MG63 (cell line): ENCODE results near the gene WDR6. TPM values are rescaled to one million over a fixed set of nuclear protein-coding genes. Genes with fewer than 3 reads are reported as not detected.

Source experiments
- DNase-seq: peaks from one replicate; pipeline ENCODE4 v3.0.0-alpha.2; 2020
- H3K27me3 ChIP-seq: fragments of 250-450 bp; sonication (Bioruptor Pico); 2 replicates; pipeline ENCODE4 v1.5.1; 2020; ENCODE audit warnings: mild to moderate bottlenecking, moderate library complexity
- H3K36me3 ChIP-seq: fragments of 250-450 bp; sonication (Bioruptor Pico); 2 replicates; pipeline ENCODE4 v1.5.1; 2020; ENCODE audit warnings: mild to moderate bottlenecking, moderate library complexity
- H3K4me3 ChIP-seq: fragments of 250-450 bp; sonication (Bioruptor Pico); 2 replicates; pipeline ENCODE4 v1.5.1; 2020; ENCODE audit warnings: mild to moderate bottlenecking, moderate library complexity
- H3K9me3 ChIP-seq: fragments of 250-450 bp; sonication (Bioruptor Pico); 2 replicates; pipeline ENCODE4 v1.5.1; 2020; ENCODE audit warnings: mild to moderate bottlenecking, moderate library complexity
- total RNA-seq: library from RNA; depleted of rRNA; stranded (reverse); fragments of >200 nt; shearing (Covaris generic); gene quantifications from 2 replicates; pipeline ENCODE4 v1.2.3, GENCODE V29; 2014; ENCODE audit warnings: low replicate concordance; rRNA removed

The WDR6 gene, protein sequence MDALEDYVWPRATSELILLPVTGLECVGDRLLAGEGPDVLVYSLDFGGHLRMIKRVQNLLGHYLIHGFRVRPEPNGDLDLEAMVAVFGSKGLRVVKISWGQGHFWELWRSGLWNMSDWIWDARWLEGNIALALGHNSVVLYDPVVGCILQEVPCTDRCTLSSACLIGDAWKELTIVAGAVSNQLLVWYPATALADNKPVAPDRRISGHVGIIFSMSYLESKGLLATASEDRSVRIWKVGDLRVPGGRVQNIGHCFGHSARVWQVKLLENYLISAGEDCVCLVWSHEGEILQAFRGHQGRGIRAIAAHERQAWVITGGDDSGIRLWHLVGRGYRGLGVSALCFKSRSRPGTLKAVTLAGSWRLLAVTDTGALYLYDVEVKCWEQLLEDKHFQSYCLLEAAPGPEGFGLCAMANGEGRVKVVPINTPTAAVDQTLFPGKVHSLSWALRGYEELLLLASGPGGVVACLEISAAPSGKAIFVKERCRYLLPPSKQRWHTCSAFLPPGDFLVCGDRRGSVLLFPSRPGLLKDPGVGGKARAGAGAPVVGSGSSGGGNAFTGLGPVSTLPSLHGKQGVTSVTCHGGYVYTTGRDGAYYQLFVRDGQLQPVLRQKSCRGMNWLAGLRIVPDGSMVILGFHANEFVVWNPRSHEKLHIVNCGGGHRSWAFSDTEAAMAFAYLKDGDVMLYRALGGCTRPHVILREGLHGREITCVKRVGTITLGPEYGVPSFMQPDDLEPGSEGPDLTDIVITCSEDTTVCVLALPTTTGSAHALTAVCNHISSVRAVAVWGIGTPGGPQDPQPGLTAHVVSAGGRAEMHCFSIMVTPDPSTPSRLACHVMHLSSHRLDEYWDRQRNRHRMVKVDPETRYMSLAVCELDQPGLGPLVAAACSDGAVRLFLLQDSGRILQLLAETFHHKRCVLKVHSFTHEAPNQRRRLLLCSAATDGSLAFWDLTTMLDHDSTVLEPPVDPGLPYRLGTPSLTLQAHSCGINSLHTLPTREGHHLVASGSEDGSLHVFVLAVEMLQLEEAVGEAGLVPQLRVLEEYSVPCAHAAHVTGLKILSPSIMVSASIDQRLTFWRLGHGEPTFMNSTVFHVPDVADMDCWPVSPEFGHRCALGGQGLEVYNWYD
- total RNA-seq = 72.7 and 77.2 TPM in 2 replicates

DNA sequence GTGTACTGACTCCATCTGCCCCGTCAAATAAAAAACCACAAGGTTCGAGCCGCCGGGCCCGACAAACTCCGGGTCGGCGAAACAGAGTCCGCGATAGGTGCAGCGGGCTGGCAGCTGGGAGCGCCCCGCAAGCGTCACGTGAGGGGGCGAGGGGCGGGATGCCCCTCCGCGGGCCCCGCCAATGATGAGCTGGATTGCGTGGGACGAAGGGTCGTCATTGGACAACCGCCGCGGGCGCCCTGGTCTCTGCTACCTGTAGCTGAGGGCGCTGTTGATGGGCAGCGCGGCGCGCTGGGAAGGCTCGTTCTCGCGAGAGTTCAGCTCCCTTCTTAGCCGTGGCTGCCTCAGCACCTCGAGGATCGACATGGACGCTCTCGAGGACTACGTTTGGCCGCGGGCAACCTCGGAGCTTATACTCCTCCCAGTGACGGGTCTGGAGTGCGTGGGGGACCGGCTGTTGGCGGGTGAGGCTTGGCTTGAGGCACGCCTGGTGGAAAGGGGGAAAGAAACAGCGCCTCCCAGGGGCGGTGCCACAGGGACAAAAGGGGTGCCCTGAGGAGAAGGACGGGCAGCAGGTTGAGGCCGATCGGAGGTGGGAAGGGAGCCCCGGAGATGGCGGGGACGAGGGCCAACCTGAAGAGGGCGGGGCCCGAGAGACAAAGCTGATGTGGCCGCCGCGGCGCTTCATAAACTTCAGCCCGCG, at the start of gene WDR6:
Gene WDR6 (plus strand): TSS at position 324 of the 703 bp plus-strand sequence. CDS start 41 bp downstream, at position 365.
- Histone ChIP-seq H3K36me3 (0 out of 2 replicates have a peak, but pooled peaks cover 2% of the 10 kb centered on the region), H3K9me3 (no peaks in the 10 kb centered on the region), H3K27me3 (no peaks in the 10 kb centered on the region), H3K4me3 (peak within 1 kb of the TSS; percentile 73)
- peak; percentile 96 for DNase-seq

DNA sequence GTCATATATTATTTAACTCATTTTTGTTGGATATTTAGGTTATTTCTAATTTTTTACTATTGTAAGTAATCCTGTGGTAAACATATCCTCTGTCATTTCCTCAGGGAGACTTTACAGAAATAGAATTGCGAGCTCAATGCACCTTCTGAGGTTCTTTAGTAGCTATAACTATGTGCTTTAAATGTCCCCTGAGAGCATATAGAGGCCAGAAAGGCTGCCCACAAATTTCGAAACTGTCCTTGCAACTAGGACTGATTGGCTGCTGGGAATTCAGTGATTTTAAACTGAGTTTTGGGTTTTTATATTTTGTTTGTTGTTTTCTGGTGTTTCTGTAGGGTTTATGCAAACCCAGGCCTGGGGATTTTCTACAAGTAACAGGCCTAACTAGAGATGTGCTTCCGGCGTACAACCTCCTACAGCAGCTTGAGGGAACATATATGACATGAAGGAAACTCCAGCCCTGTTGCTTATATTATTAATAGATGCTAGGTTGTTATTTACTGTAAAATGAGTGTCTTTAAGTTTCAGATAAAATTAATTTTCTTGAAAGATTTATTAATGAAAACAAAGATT, 46.3 kb upstream of the WDR6 start:
- Histone ChIP-seq H3K27me3 (no peaks in the 10 kb centered on the region), H3K4me3 (no peak overlapping the region), H3K36me3 (peaks cover 12% of the 10 kb centered on the region), H3K9me3 (no peaks in the 10 kb centered on the region)
- DNase-seq = no peak

DNA sequence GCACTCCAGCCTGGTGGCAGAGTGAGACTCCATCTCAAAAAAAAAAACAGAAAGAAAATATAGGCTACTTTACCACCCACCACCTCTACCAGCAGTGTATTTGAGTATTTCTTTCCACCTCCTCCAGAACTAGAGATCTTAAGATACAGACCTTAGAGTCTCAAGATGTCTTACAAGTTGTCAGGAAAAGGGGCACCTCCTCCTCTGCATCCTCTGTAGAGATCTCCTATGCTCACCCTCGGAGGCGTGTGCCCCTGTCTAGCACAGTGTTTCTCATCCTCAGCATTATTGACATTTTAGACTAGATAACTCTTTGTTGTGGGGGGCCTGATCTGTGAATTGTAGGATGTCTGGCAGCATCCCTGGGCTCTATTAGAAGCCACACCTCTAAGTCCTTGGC, 44.9 kb upstream of the WDR6 start:
- DNase-seq = no peak
- no peaks in the 10 kb centered on the region for H3K27me3 ChIP-seq
- H3K9me3 ChIP-seq = no peaks in the 10 kb centered on the region
- H3K36me3 ChIP-seq = peaks cover 8% of the 10 kb centered on the region
- no peak overlapping the region for H3K4me3 ChIP-seq

DNA sequence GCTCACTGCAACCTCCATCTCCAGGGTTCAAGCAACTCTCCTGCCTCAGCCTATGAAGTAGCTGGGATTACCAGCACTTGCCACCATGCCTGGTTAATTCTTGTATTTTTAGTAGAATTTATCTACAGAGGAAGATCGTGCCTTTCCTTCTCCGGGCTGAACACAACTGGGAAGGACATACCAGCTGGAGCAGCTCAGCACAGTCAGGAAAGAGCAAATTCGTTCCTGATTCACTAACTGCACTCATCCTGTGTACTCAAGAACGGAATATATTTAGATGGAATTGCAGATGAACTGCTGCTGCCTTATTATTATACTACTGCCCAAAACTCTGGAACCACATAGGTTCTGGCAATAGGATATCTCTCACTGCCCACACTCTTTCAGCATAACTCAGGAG, 44.3 kb upstream of the WDR6 start:
- Histone ChIP-seq H3K4me3 (no peak overlapping the region), H3K9me3 (no peaks in the 10 kb centered on the region), H3K36me3 (peaks cover 9% of the 10 kb centered on the region), H3K27me3 (no peaks in the 10 kb centered on the region)
- no peak for DNase-seq

DNA sequence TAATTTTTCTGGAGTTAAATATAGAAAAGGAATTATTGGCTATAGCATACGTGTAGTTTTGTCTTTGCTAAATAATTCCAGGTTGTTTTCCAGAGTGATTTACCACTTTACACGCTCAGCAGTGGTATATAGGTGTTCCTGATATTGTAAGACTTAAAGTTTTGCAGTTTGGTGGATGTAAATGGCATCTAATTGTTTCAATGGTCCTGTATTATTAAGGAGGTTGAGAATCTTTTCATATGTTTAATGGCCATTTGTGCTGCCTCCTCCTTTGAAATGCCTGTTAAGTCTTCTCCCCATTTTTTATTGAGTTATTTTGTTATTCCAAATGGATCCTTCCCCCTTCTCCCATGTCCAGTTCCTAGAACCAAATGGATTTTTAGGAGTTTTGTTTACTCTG, 43.6 kb upstream of the WDR6 start:
- no peak for DNase-seq
- peaks cover 9% of the 10 kb centered on the region for H3K36me3 ChIP-seq
- no peak overlapping the region for H3K4me3 ChIP-seq
- H3K9me3 ChIP-seq = no peaks in the 10 kb centered on the region
- H3K27me3 ChIP-seq = no peaks in the 10 kb centered on the region

DNA sequence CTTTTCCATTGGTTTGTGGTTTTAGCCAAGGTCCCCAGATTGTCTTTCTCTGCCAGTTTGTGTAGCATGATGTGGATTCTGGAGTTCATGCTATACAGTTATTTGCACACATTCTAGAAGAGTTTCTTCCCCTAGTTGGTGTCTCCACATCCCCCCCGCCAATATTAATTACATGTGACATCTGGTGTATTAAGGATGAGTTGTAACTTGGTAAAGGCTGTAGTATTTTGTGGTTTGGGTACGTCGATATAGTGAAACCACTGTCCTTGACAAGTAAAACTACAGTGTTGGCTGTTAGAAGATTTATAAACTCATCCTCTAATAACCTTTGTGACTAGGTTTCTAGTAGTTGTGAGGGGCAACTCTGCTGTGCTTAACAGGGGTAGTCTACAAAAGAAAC, 40.8 kb upstream of the WDR6 start:
- peaks cover 15% of the 10 kb centered on the region for H3K36me3 ChIP-seq
- no peaks in the 10 kb centered on the region for H3K9me3 ChIP-seq
- no peak overlapping the region for H3K4me3 ChIP-seq
- no peak for DNase-seq
- no peaks in the 10 kb centered on the region for H3K27me3 ChIP-seq

DNA sequence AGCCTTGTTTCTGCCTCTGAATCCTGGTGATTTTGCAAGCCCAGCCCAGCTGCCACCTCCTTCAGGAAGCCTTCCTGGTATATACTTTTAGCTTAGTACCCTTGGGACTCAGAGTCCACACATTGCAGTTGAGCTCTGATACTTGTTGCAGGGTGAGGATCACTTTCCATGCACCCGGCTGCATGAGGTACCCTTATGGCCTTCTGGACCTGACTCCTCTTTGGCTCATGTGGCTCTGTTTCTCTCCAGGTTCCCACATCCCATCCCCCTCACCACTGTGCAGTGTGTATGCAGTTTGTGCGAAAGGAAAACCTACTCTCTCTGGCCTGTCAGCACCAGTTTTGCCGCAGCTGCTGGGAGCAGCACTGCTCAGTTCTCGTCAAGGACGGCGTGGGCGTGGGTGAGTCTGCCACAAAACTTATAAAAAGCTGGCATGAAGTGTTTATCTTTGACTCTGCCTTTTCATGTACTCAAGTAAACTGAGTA, 40.3 kb upstream of the WDR6 start:
- H3K4me3 ChIP-seq = no peak overlapping the region

DNA sequence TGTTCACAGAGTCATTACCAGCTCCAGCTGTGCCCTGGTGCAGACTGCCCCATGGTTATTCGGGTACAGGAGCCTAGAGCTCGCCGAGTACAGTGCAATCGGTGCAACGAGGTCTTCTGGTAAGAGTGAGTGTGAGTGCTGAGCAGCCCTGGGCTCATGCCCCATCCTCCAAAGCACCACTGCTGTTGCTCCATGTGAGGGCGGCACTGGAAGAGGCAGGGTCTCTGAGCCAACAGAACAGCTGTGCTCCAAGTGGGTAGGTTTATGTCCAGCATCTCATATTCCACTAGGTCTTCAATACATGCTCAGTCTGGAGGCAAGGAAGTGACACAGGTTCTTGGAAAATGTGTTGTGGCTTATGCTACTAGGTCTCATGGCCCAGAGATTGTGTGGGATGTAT, 36.6 kb upstream of the WDR6 start:
- Histone ChIP-seq H3K27me3 (no peaks in the 10 kb centered on the region), H3K4me3 (no peak overlapping the region), H3K9me3 (no peaks in the 10 kb centered on the region), H3K36me3 (peaks cover 34% of the 10 kb centered on the region)
- no peak for DNase-seq

More for the DNA sequence above, 40.3 kb upstream of the WDR6 start:
- no peak for DNase-seq
- Histone ChIP-seq H3K27me3 (no peaks in the 10 kb centered on the region), H3K9me3 (no peaks in the 10 kb centered on the region), H3K36me3 (peaks cover 20% of the 10 kb centered on the region)

DNA sequence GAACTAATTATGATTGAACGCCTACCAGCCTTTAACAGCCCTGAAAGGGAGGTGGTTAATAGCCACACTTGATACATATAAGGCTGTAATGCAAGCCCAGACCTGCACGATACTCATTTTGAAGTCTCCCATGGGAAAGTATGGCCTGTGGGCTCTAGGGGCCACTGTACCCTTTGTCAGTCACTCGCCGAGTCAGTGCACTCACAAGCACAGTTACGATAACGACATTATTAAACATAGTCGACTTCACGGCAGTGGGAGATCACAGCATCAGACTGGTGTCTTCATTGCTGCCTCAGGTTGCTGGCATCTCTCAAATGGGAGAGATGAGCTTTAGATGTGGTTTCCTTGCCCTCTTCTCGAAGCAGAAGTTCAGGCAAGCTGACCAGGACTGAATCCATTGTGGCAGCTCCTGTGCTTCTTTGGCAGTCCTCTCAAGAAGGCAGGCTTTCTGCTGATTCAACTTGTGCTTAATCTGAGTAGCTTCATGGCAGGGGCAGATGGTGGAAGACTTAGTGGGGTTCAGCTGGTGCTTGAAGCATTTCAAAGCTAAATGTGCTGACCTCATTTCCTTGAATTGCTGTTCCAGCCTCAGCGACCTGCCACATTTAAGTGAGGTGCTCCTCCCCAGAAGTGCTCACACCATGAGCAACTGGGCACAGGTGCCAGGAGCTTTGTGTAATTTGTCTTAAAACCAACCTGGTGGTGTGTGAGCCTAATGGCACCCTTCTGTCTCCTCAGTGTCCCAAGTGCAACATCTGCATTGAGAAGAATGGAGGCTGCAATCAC, 32.9 kb upstream of the WDR6 start:
- no peaks in the 10 kb centered on the region for H3K27me3 ChIP-seq
- no peak overlapping the region for H3K4me3 ChIP-seq
- peaks cover 27% of the 10 kb centered on the region for H3K36me3 ChIP-seq
- DNase-seq = no peak
- no peaks in the 10 kb centered on the region for H3K9me3 ChIP-seq

DNA sequence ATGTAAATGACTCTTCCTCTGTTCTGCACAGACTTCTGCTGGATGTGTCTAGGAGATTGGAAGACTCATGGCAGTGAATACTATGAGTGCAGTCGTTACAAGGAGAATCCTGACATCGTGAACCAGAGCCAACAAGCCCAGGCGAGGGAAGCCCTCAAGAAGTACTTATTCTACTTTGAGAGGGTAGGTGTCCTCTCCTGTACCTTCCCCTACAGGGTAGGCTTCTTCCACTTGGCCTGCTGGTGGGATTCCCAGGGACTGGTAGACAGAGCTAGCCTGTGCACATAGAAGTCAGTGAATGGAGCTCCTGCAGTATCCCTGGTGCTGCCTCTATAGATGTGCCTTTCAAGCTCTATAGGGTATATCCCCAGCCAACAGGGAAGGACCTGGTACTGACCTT, 27.7 kb upstream of the WDR6 start:
- DNase-seq = no peak
- H3K9me3 ChIP-seq = no peaks in the 10 kb centered on the region
- H3K4me3 ChIP-seq = no peak overlapping the region
- no peaks in the 10 kb centered on the region for H3K27me3 ChIP-seq
- peaks cover 12% of the 10 kb centered on the region for H3K36me3 ChIP-seq

DNA sequence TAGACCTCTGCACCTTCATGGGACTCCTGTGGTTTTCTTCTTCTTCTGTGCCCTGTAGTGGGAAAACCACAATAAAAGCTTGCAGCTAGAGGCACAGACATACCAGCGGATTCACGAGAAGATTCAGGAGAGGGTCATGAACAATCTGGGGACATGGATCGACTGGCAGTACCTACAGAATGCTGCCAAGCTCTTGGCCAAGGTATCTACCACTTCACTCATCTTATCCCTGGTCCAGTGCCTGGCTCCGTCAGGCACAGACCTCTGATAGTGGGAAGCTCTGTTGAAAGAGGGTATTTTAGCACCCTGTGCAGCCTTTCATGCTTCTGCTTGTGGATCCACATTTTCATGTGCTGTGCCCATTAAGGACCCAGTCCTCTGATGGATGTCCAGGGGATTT, 26.9 kb upstream of the WDR6 start:
- Histone ChIP-seq H3K4me3 (no peak overlapping the region), H3K9me3 (no peaks in the 10 kb centered on the region), H3K36me3 (peaks cover 7% of the 10 kb centered on the region), H3K27me3 (no peaks in the 10 kb centered on the region)
- no peak for DNase-seq

DNA sequence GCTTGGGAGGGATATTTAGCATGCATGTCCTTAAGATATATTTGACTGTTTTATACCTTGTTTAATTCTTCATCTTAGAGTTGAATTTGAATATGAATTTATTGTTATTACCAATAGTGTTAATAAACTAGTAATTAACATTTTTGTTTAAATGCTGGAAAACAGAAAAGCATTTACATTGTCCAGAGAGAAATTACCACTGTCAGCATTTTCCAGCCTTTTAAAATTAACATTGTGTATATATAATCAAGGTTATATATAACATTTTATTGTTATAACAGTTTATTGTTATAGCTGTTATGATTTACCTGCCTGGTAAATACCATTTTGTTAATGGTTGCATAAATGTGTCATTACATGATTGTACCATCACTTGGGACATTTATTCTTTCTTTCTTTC, 25.2 kb upstream of the WDR6 start:
- H3K27me3 ChIP-seq = no peaks in the 10 kb centered on the region
- peaks cover 7% of the 10 kb centered on the region for H3K36me3 ChIP-seq
- no peak for DNase-seq
- H3K9me3 ChIP-seq = no peaks in the 10 kb centered on the region
- no peak overlapping the region for H3K4me3 ChIP-seq

DNA sequence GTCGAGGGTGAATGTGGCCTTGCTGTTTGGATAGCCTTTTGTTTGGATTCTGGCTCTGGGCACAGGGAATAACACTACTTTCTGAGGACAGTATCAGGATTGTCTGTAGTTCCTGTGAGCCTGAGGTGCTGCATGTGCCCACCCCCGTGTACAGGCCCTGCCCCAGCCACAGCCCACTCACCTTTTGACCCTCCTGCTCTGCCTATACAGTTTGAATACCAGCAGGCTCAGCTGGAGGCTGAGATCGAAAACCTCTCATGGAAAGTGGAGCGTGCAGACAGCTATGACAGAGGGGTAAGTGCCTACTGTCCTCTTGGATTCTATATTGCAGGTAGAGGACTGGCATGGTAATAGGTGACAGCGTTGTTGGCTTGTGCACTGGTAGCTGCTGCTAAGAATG, 24.5 kb upstream of the WDR6 start:
- H3K36me3 ChIP-seq = peaks cover 7% of the 10 kb centered on the region
- DNase-seq = no peak

DNA sequence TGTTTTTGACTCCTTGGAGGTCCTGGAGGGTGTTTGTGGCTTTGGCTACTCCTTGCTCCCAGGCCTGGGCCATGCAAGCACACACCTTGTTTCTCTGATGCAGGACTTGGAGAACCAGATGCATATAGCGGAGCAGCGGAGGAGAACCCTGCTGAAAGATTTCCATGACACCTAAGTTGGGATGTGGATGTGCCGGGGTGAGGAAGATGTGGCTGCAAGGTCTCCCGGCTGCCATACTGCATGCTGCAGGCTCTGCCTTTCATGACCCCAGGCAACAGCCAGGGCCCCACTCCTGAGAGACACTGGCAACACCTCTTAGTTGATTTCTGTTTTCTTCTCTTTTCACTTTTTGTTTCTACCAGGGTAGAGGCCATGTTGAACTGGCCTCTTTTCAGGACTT, 24.1 kb upstream of the WDR6 start:
- H3K36me3 ChIP-seq = peaks cover 7% of the 10 kb centered on the region
- no peaks in the 10 kb centered on the region for H3K27me3 ChIP-seq
- H3K9me3 ChIP-seq = no peaks in the 10 kb centered on the region
- no peak for DNase-seq
- no peak overlapping the region for H3K4me3 ChIP-seq

More for the DNA sequence above, 24.5 kb upstream of the WDR6 start:
- no peak overlapping the region for H3K4me3 ChIP-seq
- no peaks in the 10 kb centered on the region for H3K9me3 ChIP-seq
- H3K27me3 ChIP-seq = no peaks in the 10 kb centered on the region

DNA sequence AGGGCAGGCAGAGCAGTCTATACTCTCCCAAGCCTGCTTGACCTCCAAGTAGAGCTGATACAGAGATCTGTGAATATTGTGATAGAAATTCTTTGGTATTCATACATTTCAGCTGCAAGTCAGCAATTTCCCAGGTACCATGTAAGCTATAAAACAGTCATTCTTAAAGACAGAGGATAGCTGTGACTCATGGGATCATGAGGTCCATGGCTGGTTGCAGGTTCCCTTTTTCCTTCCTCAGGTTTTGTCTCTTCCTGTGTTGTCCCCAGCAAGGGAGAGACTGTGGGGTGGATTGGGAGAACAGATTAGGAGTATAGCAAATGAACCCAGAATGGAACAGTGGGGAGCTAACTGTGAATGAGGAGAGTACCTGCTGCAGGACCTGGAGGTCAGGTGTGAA, 22.5 kb upstream of the WDR6 start:
- no peak overlapping the region for H3K4me3 ChIP-seq
- DNase-seq = no peak
- H3K27me3 ChIP-seq = no peaks in the 10 kb centered on the region
- H3K9me3 ChIP-seq = no peaks in the 10 kb centered on the region
- peaks cover 7% of the 10 kb centered on the region for H3K36me3 ChIP-seq
